Activated naive CD8-positive, alpha-beta T cell treated with anti-CD3 and anti-CD28 coated beads, Interleukin-2, amount 50 U/mL, for 24 hours (primary cell): ENCODE data around the gene CAP1.
"Not testable (repeated sequence)": the region's sequence is repeated elsewhere in the genome, so short reads cannot be mapped to it uniquely, and the experiment has no call there.

Experiments
- ATAC-seq: fragments of 150-1000 bp; cut with Tn5 transposase; one replicate; pipeline ENCODE4 v1.10.0; 2021
- DNase-seq: peaks from one replicate; pipeline ENCODE4 v3.0.0; 2021
- H3K27ac Mint-ChIP-seq: one replicate; pipeline ENCODE4 v1.8.0; 2021; ENCODE audit warnings: mild to moderate bottlenecking, mixed read lengths
- H3K27me3 Mint-ChIP-seq: one replicate; pipeline ENCODE4 v1.8.0; 2021; ENCODE audit warnings: mixed read lengths
- H3K36me3 Mint-ChIP-seq: one replicate; pipeline ENCODE4 v1.8.0; 2021; ENCODE audit warnings: low read depth, mixed read lengths
- H3K4me1 Mint-ChIP-seq: one replicate; pipeline ENCODE4 v1.8.0; 2021; ENCODE audit warnings: mixed read lengths
- H3K4me3 Mint-ChIP-seq: one replicate; pipeline ENCODE4 v1.8.0; 2021; ENCODE audit warnings: mild to moderate bottlenecking, moderate library complexity, mixed read lengths
- H3K9me3 Mint-ChIP-seq: one replicate; pipeline ENCODE4 v1.8.0; 2021; ENCODE audit warnings: mixed read lengths

Gene CAP1

DNA sequence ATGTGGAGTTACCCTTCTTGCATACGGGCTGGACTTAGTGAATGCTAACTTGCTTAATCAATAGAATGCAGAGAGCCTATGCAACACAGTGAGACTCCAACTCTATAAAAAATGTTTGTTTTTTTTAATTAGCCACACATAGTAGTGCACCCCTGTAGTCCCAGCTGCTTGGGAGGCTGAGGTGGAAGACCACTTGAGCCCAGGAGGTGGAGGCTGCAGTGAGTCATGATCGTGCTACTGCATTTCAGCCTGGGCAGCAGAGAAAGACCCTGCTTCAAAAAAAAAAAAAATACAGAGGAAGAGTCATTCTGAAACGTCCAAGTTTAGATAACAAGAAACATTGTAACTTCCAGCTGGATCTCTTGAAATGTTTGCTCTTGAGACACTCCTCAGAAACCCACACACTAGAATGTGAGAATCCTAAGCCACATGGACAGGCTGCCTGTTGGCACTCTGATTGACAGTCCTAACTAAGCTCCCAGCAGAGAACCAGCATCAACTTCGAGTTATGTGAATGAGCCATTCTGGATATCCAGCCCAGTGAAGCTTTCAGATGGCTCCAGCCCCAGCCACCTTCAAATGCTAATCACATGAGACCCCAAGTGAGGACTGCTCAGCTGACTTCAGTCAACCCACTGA lies 20.0 kb upstream of the CAP1 start:
- Mint-ChIP-seq H3K27me3 (peaks cover 3% of the 10 kb centered on the region), H3K4me1 (no peaks in the 10 kb centered on the region), H3K27ac (no peak overlapping the region), H3K4me3 (no peak overlapping the region), H3K36me3 (no peaks in the 10 kb centered on the region), H3K9me3 (no peaks in the 10 kb centered on the region)
- ATAC-seq (no peak), DNase-seq (no peak)

DNA sequence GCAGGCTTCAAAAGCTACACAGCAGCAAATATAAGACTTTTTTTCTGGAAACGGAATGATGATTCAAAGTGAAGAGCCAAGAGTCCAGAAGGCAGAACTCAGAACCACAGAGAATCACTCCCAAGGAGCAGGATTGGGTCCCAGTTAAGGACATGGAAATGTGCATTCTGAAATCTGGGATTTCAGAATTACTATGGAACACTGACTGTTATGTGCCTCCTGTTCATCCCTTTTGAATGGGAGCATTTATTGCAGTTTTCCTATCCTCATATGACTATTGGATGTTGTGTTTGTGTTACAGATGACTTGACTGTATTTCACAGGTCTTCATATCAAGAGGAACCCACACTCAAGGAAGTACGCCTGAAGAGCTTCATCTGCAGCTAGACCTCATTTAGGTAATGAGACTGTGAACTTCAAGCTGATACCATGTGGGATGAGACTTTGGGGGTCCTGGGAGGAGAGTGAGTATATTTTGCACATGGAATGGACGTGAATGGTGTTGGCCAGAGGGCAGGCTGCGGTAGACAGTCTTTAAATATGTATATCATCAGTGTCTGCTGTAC lies 17.1 kb upstream of the CAP1 start:
- Mint-ChIP-seq H3K9me3 (peaks cover 4% of the 10 kb centered on the region), H3K4me3 (no peak overlapping the region), H3K27me3 (peaks cover 3% of the 10 kb centered on the region), H3K27ac (no peak overlapping the region), H3K36me3 (no peaks in the 10 kb centered on the region), H3K4me1 (no peaks in the 10 kb centered on the region)
- DNase-seq (no peak), ATAC-seq (no peak)

DNA sequence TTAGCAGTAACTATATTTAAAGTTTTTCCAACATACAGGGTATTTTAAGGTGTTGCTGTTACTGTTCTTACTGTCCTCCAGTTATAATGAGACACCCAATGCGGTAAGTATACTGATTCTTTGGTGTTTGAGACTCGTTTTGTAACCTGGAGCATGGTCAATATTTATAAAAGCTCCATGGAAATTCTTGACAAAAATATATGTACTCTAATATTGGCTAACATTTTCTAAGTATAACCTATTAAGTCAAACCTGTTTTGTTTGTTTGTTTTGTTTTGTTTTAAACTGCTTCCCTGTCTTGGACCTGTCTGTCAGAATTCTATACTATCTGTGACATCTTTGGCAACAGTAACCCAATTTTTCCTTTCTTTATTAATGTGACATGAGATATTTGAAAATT lies 15.9 kb upstream of the CAP1 start:
- H3K27ac Mint-ChIP-seq, result no peak overlapping the region
- no peaks in the 10 kb centered on the region for H3K36me3 Mint-ChIP-seq
- ATAC-seq, result no peak
- no peak overlapping the region for H3K4me3 Mint-ChIP-seq
- DNase-seq, result no peak
- H3K4me1 Mint-ChIP-seq, result peaks cover 2% of the 10 kb centered on the region
- H3K9me3 Mint-ChIP-seq, result peaks cover 4% of the 10 kb centered on the region
- H3K27me3 Mint-ChIP-seq, result peaks cover 3% of the 10 kb centered on the region

DNA sequence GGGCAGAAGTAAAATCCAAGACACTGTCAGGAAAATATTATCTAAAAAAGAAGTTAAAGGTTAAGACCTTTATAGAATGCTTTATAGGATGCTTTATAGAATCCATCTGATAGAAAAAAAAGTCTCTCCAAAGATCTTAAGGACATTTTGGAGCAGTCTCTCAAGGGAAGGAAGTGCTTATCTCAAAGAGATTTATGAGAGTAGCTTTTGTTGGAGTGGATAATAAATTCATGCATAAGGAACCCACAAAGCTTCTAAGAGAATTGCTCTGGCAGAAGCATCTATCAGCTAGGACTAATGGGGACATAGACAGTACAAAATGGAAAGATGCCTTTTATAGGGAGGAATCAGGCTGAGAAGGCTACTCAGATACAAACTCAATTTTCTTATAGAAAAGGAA lies 12.9 kb upstream of the CAP1 start:
- H3K27me3 Mint-ChIP-seq, result peaks cover 3% of the 10 kb centered on the region
- ATAC-seq (no peak), DNase-seq (no peak)
- H3K9me3 Mint-ChIP-seq, result peaks cover 4% of the 10 kb centered on the region
- peaks cover 10% of the 10 kb centered on the region for H3K4me1 Mint-ChIP-seq
- H3K36me3 Mint-ChIP-seq, result no peaks in the 10 kb centered on the region
- no peak overlapping the region for H3K27ac Mint-ChIP-seq
- no peak overlapping the region for H3K4me3 Mint-ChIP-seq

DNA sequence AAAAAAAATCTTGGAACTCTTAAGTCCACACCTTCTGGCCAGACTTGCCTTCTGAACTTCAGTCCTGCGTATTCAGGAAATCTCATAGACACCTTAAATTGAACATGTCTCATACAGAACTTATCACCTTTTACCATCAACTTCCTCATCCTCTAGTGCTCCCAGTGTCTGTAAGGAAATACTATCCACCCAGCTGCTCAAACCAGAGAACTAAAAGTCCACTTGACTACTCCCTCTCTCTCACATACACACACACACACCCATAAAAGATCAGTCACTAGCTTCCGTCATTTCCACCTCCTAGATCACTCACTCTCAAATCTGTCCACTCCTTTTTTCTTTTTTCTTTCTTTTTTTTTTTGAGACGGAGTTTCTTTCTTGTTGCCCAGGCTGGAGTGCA lies 10.9 kb upstream of the CAP1 start:
- no peak overlapping the region for H3K4me3 Mint-ChIP-seq
- H3K36me3 Mint-ChIP-seq, result no peaks in the 10 kb centered on the region
- peaks cover 22% of the 10 kb centered on the region for H3K4me1 Mint-ChIP-seq
- H3K9me3 Mint-ChIP-seq, result peaks cover 4% of the 10 kb centered on the region
- ATAC-seq, result no peak
- DNase-seq, result no peak
- H3K27ac Mint-ChIP-seq, result no peak overlapping the region
- no peaks in the 10 kb centered on the region for H3K27me3 Mint-ChIP-seq

DNA sequence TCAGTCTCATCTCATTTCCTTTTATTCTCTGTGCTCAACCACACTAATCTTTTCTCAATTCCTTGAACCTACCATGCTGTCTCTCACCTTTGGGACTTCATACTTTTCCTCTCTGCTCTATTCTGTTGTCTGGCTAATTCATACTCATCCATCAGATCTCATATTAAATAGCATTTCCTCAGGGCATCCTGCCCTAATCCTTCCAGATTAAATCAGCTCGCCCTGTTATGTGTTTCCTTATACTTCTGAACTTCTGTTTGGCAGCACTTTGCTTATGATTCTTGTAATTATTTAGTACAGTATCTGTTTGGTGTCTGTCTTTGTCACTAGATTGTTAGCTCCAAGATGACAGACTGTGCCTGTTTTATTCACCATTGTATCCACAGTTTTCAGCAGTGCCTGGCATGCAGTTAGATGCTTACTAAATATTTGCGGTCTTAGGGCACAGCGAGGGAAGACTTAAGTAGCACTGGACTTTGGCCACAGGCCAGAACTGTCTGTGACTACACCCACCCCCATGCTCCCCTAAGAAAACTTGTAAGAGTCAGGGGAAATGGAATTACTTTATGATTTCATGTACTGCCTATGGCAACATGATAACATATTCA lies 9.9 kb upstream of the CAP1 start:
- no peaks in the 10 kb centered on the region for H3K27me3 Mint-ChIP-seq
- H3K36me3 Mint-ChIP-seq, result no peaks in the 10 kb centered on the region
- H3K4me3 Mint-ChIP-seq, result no peak overlapping the region
- H3K4me1 Mint-ChIP-seq, result peaks cover 32% of the 10 kb centered on the region
- no peak overlapping the region for H3K27ac Mint-ChIP-seq
- DNase-seq (no peak), ATAC-seq (no peak)
- peaks cover 4% of the 10 kb centered on the region for H3K9me3 Mint-ChIP-seq

DNA sequence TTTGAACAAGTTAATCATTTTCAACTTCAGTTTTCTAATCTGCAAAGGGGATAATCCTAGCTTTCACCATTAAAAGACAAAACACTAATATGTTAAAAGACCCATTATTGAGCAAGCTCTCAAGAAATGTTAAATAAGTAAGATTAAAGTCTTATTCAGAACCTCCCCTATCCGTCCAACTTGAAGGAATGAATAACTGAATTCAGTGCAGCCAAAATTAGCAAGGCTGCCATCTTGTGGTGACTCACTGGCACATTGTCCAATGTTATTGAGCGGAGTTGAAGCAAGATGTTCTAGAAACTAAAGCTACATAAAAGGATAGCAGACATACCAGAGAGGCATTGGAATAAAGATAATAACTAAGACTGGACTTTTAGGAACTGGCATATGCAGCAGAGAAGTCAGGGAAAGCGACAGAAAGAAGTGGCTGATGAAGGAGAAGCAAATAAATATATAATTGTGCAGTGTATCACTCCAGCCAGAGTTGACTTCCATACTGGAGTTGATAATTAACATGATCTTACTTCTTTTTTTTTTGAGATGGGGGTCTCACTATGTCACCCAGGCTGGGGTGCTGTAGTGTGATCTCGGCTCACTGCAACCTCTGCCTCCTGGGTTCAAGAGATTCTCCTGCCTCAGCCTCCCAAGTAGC lies 8.2 kb upstream of the CAP1 start:
- no peaks in the 10 kb centered on the region for H3K27me3 Mint-ChIP-seq
- ATAC-seq (peak; percentile 52), DNase-seq (peak; percentile 45)
- peaks cover 44% of the 10 kb centered on the region for H3K4me1 Mint-ChIP-seq
- no peaks in the 10 kb centered on the region for H3K9me3 Mint-ChIP-seq
- H3K36me3 Mint-ChIP-seq, result no peaks in the 10 kb centered on the region
- H3K27ac Mint-ChIP-seq, result no peak overlapping the region
- no peak overlapping the region for H3K4me3 Mint-ChIP-seq

DNA sequence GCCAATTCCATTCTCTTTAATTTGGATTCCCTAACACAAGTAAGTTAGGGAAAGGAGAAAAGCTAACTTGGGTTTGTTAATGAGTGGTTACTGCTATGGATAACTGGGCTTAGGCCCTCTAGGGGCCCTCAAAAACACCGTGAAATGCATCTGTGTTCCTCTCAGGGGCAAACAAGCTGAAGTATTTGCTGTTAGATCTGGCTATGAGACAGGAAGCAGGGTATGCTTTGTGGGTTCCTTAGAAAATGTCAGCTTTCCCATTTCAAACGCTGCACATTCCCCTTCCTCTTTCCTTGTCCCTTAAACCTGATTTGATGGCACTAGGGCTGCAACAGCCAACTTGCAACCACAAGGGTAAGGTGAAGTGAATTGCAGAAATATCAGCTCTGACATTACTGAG lies 5.7 kb upstream of the CAP1 start:
- Mint-ChIP-seq H3K27me3 (no peaks in the 10 kb centered on the region), H3K4me3 (peak overlapping the region; percentile 5), H3K27ac (peak overlapping the region; percentile 66), H3K36me3 (peaks cover 3% of the 10 kb centered on the region), H3K9me3 (no peaks in the 10 kb centered on the region), H3K4me1 (peaks cover 61% of the 10 kb centered on the region)
- ATAC-seq (no peak), DNase-seq (no peak)

DNA sequence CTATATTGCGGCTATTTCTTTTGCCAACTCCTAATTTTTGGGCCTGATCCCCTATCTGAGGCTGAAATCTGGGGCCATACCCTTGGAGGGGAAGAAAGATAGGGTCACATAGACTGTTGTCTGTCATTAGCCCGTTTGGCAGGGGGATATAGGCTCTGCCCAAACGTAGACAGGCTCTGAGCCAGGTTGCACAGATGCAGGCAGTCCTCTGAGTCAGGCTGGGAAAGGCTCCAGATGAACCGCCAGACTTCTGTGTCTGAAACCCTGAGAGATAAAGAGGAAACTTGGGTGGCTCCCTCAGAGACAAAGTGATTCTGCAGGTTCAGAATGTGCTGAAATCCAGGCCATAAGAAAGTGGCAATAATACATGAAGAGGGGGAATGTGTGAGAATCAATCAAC lies 4.0 kb upstream of the CAP1 start:
- H3K27me3 Mint-ChIP-seq, result no peaks in the 10 kb centered on the region

DNA sequence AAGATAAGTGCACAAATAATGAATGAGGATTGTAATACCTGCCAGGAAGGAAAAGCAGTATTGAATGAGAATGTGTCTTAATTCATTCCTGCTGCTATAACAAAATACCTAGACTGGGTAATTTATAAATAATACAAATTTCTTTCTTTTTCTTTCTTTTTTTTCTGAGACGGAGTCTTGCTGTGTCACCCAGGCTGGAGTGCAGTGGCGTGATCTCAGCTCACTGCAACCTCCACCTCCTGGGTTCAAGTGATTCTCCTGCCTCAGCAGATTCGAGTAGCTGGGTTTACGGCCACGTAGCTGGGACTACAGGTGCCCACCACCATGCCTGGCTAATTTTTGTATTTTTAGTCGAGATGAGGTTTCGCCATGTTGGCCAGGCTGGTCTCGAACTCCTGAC lies 3.3 kb upstream of the CAP1 start:
- not testable (repeated sequence) for H3K4me3 Mint-ChIP-seq, H3K27ac Mint-ChIP-seq, DNase-seq, H3K27me3 Mint-ChIP-seq, ATAC-seq, H3K9me3 Mint-ChIP-seq
- H3K36me3 Mint-ChIP-seq, result peaks cover 15% of the 10 kb centered on the region
- peaks cover 66% of the 10 kb centered on the region for H3K4me1 Mint-ChIP-seq

More for the DNA sequence above, 4.0 kb upstream of the CAP1 start:
- peaks cover 10% of the 10 kb centered on the region for H3K36me3 Mint-ChIP-seq
- no peaks in the 10 kb centered on the region for H3K9me3 Mint-ChIP-seq
- peaks cover 61% of the 10 kb centered on the region for H3K4me1 Mint-ChIP-seq
- no peak overlapping the region for H3K27ac Mint-ChIP-seq
- ATAC-seq (no peak), DNase-seq (no peak)
- no peak overlapping the region for H3K4me3 Mint-ChIP-seq

DNA sequence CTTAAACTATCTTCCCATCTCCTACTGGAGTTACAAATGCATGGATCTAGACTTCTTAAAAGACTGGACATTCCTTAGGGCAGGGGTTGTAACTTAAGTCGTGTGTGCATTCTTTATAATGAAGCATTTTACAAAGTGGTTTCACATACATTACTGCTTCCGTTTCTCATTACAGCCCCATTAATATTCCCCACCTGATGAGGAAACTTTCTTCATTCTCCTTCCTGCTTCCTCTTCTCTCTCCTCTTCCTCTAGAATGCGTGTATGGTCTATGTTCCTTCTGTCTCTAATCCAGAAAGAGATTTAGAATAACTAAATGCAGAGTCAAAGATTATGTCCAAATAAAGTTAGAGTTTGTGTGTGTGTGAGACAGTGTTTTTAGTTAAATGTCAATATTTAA lies 1.8 kb upstream of the CAP1 start:
- H3K4me1 Mint-ChIP-seq, result peaks cover 72% of the 10 kb centered on the region
- DNase-seq (no peak), ATAC-seq (no peak)
- peak overlapping the region; percentile 97 for H3K27ac Mint-ChIP-seq
- no peaks in the 10 kb centered on the region for H3K9me3 Mint-ChIP-seq
- H3K36me3 Mint-ChIP-seq, result peaks cover 27% of the 10 kb centered on the region
- no peaks in the 10 kb centered on the region for H3K27me3 Mint-ChIP-seq
- H3K4me3 Mint-ChIP-seq, result peak overlapping the region; percentile 99

DNA sequence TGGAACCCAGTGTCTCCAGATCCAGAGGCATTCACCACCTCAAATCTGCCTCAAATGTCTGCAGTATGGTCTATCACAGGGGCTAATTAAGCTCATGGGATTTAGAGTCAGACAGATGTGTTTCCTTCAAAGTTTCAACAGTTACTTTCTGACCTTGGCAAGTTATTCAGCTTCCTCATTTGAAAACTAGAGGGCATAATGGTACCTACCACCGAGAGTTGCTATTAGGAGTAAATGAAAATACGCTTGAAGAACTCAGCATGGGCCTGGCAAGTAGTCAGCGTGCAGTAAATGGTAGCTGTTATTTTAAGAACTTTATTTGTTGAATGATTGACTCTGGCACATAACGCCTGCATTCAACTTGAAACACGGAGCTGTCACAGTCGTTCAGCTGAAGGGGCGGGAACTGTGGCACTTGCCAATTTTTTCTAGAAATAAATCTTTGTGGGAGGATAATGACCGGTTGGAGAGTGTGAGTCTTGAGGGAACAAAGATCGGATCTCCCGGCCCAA lies 1.2 kb upstream of the CAP1 start:
- Mint-ChIP-seq H3K4me3 (peak overlapping the region; percentile 99), H3K36me3 (peaks cover 33% of the 10 kb centered on the region), H3K9me3 (no peaks in the 10 kb centered on the region), H3K27ac (peak overlapping the region; percentile 97), H3K4me1 (peaks cover 73% of the 10 kb centered on the region), H3K27me3 (no peaks in the 10 kb centered on the region)
- no peak for DNase-seq
- no peak for ATAC-seq

DNA sequence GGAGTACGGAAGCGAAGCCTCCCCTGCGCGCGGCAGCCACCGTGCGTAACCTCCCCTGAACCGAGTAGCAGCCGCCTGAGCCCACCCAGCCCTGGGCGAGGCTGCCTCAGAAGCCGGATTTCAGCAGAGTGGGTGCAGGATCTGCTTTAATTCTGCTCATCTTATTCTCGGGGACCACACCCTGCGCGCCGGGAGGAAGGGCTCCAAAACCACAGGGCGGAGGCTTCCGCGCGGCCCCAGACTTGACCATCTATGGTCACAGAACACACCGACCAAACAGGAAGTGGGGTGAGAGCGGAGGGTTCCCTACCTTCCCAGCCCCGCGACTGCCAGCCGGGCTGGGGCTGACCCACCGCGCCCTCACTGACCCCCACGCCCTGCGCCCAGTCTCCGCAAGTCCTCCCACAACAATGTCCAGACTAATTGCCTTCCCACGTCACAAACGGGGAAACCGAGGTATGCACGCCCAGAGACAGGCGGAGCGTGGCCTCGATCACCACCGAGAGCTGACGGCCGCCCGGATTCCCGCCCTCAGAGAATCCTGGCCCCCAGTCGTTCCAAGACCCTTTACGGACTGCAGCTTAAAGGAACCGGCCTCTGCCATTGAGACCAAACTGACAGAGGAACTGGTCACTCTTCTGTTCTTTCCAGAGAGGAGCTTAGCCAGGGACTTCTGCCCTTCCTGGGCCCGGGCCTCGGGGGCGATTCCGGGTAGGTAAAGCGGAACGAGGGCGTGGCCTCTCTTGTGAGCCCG lies 595 bp upstream of the CAP1 start:
- H3K4me1 Mint-ChIP-seq, result peaks cover 72% of the 10 kb centered on the region
- peak overlapping the region; percentile 97 for H3K27ac Mint-ChIP-seq
- H3K27me3 Mint-ChIP-seq, result no peaks in the 10 kb centered on the region
- DNase-seq (peak; percentile 83), ATAC-seq (peak; percentile 64)
- H3K9me3 Mint-ChIP-seq, result no peaks in the 10 kb centered on the region
- peaks cover 37% of the 10 kb centered on the region for H3K36me3 Mint-ChIP-seq
- peak overlapping the region; percentile 99 for H3K4me3 Mint-ChIP-seq

DNA sequence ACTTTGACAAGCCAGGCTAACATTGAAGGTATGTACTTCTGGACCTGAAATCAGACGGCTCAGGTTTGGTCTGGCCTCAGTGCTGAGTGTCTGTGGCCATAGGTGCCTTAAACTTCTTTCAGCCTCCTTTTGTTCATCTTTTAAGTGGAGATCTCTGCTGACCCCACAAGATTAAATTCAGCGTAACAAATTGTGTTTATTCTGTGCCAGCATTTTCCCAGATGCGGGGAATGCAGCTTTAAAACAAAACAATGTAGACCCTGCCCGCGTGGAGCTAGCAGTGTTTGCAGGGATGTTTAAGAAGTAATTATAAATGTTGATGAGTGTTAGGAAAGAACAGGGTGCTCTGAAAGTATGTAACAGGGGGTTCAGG lies 923 bp downstream of the CAP1 start:
- Mint-ChIP-seq H3K36me3 (peaks cover 51% of the 10 kb centered on the region), H3K4me3 (peak overlapping the region; percentile 99), H3K4me1 (peaks cover 74% of the 10 kb centered on the region), H3K27ac (peak overlapping the region; percentile 97), H3K9me3 (no peaks in the 10 kb centered on the region), H3K27me3 (no peaks in the 10 kb centered on the region)
- DNase-seq, result no peak
- no peak for ATAC-seq
